GM23248 (cell line): ENCODE measurements around the gene EFHB.
"Not testable (repeated sequence)": the region's sequence is repeated elsewhere in the genome, so short reads cannot be mapped to it uniquely, and the experiment has no call there.

Experiments used
- EZH2 ChIP-seq: fragments of 200-600 bp; sonication (generic); IDR thresholded peaks from 2 replicates; pipeline ENCODE4 v1.6.1; 2018; ENCODE audit warnings: antibody characterized with exemption, mild to moderate bottlenecking; ENCODE audit not compliant: insufficient read depth, poor library complexity, severe bottlenecking
- EZH2phosphoT487 ChIP-seq: fragments of 200-600 bp; sonication (generic); IDR thresholded peaks from 2 replicates; pipeline ENCODE4 v1.6.1; 2018; ENCODE audit warnings: antibody characterized with exemption, moderate library complexity, mild to moderate bottlenecking, low read depth; ENCODE audit not compliant: insufficient read depth

DNA sequence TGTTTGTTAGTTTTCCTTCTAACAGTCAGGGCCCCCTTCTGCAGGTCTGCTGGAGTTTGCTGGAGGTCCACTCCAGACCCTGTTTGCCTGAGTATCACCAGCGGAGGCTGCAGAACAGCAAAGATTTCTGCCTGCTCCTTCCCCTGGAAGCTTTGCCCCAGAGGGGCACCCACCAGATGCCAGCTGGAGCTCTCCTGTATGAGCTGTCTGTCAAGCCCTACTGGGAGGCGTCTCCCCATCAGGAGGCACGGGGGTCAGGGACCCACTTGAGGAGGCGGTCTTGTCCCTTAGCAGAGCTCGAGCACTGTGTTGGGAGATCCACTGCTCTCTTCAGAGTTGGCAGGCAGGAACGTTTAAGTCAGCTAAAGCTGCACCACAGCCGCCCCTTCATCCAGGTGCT lies 87.4 kb downstream of the EFHB start:
- TF ChIP-seq EZH2, EZH2phosphoT487: not testable (repeated sequence)
